K562 (cell line): Measurements from ENCODE around the gene WIPF1. TPM values are rescaled to one million over a fixed set of nuclear protein-coding genes. Genes with fewer than 3 reads are reported as not detected.
A peak's percentile ranks its signal among the peaks of the same experiment; 100 is the strongest.

ENCODE experiments used
- ATAC-seq: fragments of 200-7000 bp; cut with Tn5 transposase; 3 replicates; pipeline ENCODE4 v1.9.1; 2020; ENCODE audit warnings: moderate library complexity
- BruUV-seq: library from RNA; stranded (reverse); fragments of 400-500 nt; replicated peaks from 2 replicates; lab custom pipeline; 2021; lab: Mats Ljungman, UMichigan
- CTCF ChIA-PET: fragments of 300-600 bp; formaldehyde crosslinking; extraction: SDS; loops from one replicate; lab custom pipeline; 2021; ENCODE audit warnings: low intra/inter-chr PET ratio; lab: Yijun Ruan, JAX
- POLR2A ChIA-PET: fragments of 300-600, 350-650 bp; sonication (Branson Sonifier 250); formaldehyde crosslinking; extraction: SDS; loops from one replicate; lab custom pipeline; 2021; ENCODE audit warnings: antibody characterized with exemption, inconsistent platforms; lab: Yijun Ruan, JAX
- DNase-seq, 4 experiments: peaks; one replicate each; pipeline versions ENCODE4 v3.0.0 to v3.0.0-alpha.2; 2011 to 2018; ENCODE audit warnings: low spot score in 3 of 4, mixed read lengths in 3 of 4; ENCODE audit errors: extremely low read depth in 1 of 4
- FAIRE-seq: peaks from 2 replicates; lab custom pipeline; 2011; peaks lifted over from hg19 to GRCh38; lab: Jason Lieb, UNC
- H2AFZ ChIP-seq: 2 replicates; pipeline ENCODE4 v1.6.0; 2011; ENCODE audit warnings: low read depth, low read length, control low read depth, inconsistent platforms
- H3K27ac ChIP-seq: fragments of 200-600 bp; 3 replicates; pipeline ENCODE4 v1.8.0; 2011; ENCODE audit warnings: low read depth, mild to moderate bottlenecking, control low read depth, inconsistent platforms, low read length, moderate library complexity, mixed read lengths; ENCODE audit errors: extremely low read depth
- H3K27me3 ChIP-seq, 2 experiments: fragments of 300-600 bp in 1 of 2; 2 replicates in 1 of 2; 3 replicates in 1 of 2; pipeline versions ENCODE4 v1.6.0 to v1.8.0; 2011; ENCODE audit warnings: inconsistent platforms in 2 of 2, low read length in 2 of 2, mild to moderate bottlenecking in 1 of 2, mixed read lengths in 1 of 2, moderate library complexity in 1 of 2; ENCODE audit not compliant: control insufficient read depth in 2 of 2, insufficient read depth in 2 of 2
- H3K36me3 ChIP-seq: fragments of 300-600 bp; 3 replicates; pipeline ENCODE4 v1.8.0; 2011; ENCODE audit warnings: mild to moderate bottlenecking, low read length, inconsistent platforms; ENCODE audit not compliant: control insufficient read depth, insufficient read depth
- H3K4me1 ChIP-seq, 2 experiments: fragments of 200-600 bp in 1 of 2; replicated peaks in 1 of 2; 2 replicates in 1 of 2; 3 replicates in 1 of 2; pipeline versions ENCODE4 v1.5.1 to v1.8.0; 2011; ENCODE audit warnings: inconsistent platforms in 2 of 2, low read length in 2 of 2, mild to moderate bottlenecking in 1 of 2, mixed read lengths in 1 of 2, moderate library complexity in 1 of 2; ENCODE audit not compliant: control insufficient read depth in 2 of 2, insufficient read depth in 2 of 2
- H3K4me2 ChIP-seq: 2 replicates; pipeline ENCODE4 v1.6.1; 2011; ENCODE audit warnings: low read length, control low read depth, inconsistent platforms, mixed read lengths; ENCODE audit not compliant: insufficient read depth
- H3K4me3 ChIP-seq: fragments of 200-600 bp; sonication (generic), shearing (Covaris generic); 2 replicates; pipeline ENCODE4 v1.5.1; 2016; ENCODE audit warnings: control low read depth, inconsistent platforms
- H3K79me2 ChIP-seq: fragments of 200-600 bp; 3 replicates; pipeline ENCODE4 v1.8.0; 2011; ENCODE audit warnings: low read length, inconsistent platforms; ENCODE audit not compliant: control insufficient read depth, insufficient read depth
- H3K9ac ChIP-seq, 2 experiments: 2 replicates each; pipeline versions ENCODE4 v1.6.0 to v1.6.1; 2011; ENCODE audit warnings: low read depth in 2 of 2, low read length in 2 of 2, control low read depth in 1 of 2, inconsistent platforms in 1 of 2, mild to moderate bottlenecking in 1 of 2, mixed read lengths in 1 of 2; ENCODE audit not compliant: insufficient read depth in 1 of 2
- H3K9me1 ChIP-seq: one replicate; pipeline ENCODE4 v1.6.0; 2011; ENCODE audit warnings: inconsistent platforms, mild to moderate bottlenecking, low read length, moderate library complexity; ENCODE audit not compliant: control insufficient read depth, insufficient read depth
- H3K9me3 ChIP-seq: replicated peaks from 2 replicates; pipeline ENCODE4 v1.5.1; 2011; ENCODE audit warnings: low read depth, low read length, inconsistent platforms; ENCODE audit not compliant: control insufficient read depth, insufficient read depth
- H4K20me1 ChIP-seq: replicated peaks from 2 replicates; pipeline ENCODE4 v1.6.1; 2011; ENCODE audit warnings: low read length, inconsistent platforms, mixed read lengths; ENCODE audit not compliant: control insufficient read depth, insufficient read depth
- ARID2 ChIP-seq: fragments of 450-650 bp; IDR thresholded peaks from 2 replicates; pipeline ENCODE4 v1.6.1; 2017; ENCODE audit warnings: antibody characterized with exemption, mild to moderate bottlenecking
- ATF3 ChIP-seq, 2 experiments: fragments of 450-650 bp in 1 of 2; sonication (generic) in 1 of 2; formaldehyde crosslinking in 1 of 2; IDR thresholded peaks in 1 of 2; conservative IDR thresholded peaks in 1 of 2; 2 replicates each; pipeline versions ENCODE4 v1.6.1 to v1.8.1; 2016 to 2023; ENCODE audit warnings: mild to moderate bottlenecking in 2 of 2, moderate library complexity in 2 of 2, inconsistent platforms in 1 of 2, missing genetic modification reagents in 1 of 2
- CEBPG ChIP-seq, 3 experiments: fragments of 200-800 bp in 1 of 3; sonication (Bioruptor generic) in 1 of 3; sonication (generic) in 1 of 3; formaldehyde crosslinking in 1 of 3; IDR thresholded peaks in 2 of 3; conservative IDR thresholded peaks in 1 of 3; 2 replicates each; pipeline versions ENCODE4 v1.6.1 to v1.8.0; 2016 to 2022; ENCODE audit warnings: missing compliant biosample characterization in 2 of 3, missing genetic modification characterization in 2 of 3, mild to moderate bottlenecking in 1 of 3, missing genetic modification reagents in 1 of 3
- EHMT2 ChIP-seq: fragments of 450-650 bp; IDR thresholded peaks from 2 replicates; pipeline ENCODE4 v1.6.1; 2018; ENCODE audit warnings: antibody characterized with exemption
- FIP1L1 ChIP-seq: fragments of 200-400 bp; formaldehyde crosslinking; IDR thresholded peaks from 2 replicates; pipeline ENCODE4 v1.6.1; 2018; ENCODE audit warnings: mild to moderate bottlenecking, low read depth, low read length; ENCODE audit not compliant: poor library complexity, severe bottlenecking
- FOXA1 ChIP-seq: fragments of 450-650 bp; IDR thresholded peaks from 2 replicates; pipeline ENCODE4 v1.6.1; 2016; ENCODE audit warnings: mild to moderate bottlenecking, borderline replicate concordance
- HDAC2 ChIP-seq: fragments of 450-650 bp; IDR thresholded peaks from 2 replicates; pipeline ENCODE4 v1.6.1; 2016; ENCODE audit warnings: mild to moderate bottlenecking
- IRF1 ChIP-seq: sonication (generic); formaldehyde crosslinking; IDR thresholded peaks from 2 replicates; pipeline ENCODE4 v1.8.0; 2022; ENCODE audit warnings: missing genetic modification reagents, mild to moderate bottlenecking, borderline replicate concordance
- KAT7 ChIP-seq: sonication (generic); formaldehyde crosslinking; IDR thresholded peaks from 2 replicates; pipeline ENCODE4 v1.8.0; 2022; ENCODE audit warnings: missing genetic modification reagents, mild to moderate bottlenecking, borderline replicate concordance
- NFE2L1 ChIP-seq: fragments of 450-650 bp; IDR thresholded peaks from 2 replicates; pipeline ENCODE4 v1.6.1; 2016; ENCODE audit warnings: missing genetic modification characterization, low read depth, mild to moderate bottlenecking, missing compliant biosample characterization, moderate library complexity, borderline replicate concordance
- PCBP1 ChIP-seq: fragments of 200-400 bp; formaldehyde crosslinking; IDR thresholded peaks from 2 replicates; pipeline ENCODE4 v1.6.1; 2018; ENCODE audit warnings: mild to moderate bottlenecking, low read depth, low read length; ENCODE audit not compliant: poor library complexity, severe bottlenecking
- POLR2AphosphoS5 ChIP-seq: IDR thresholded peaks from 2 replicates; pipeline ENCODE4 v1.6.1; 2011; ENCODE audit warnings: mild to moderate bottlenecking, low read depth, low read length, moderate library complexity; ENCODE audit not compliant: control insufficient read depth, insufficient read depth
- PTTG1 ChIP-seq: fragments of 450-650 bp; IDR thresholded peaks from 2 replicates; pipeline ENCODE4 v1.6.1; 2016; ENCODE audit warnings: low read depth, mild to moderate bottlenecking, missing genetic modification characterization, missing compliant biosample characterization
- RBM25 ChIP-seq: fragments of 200-400 bp; formaldehyde crosslinking; IDR thresholded peaks from 2 replicates; pipeline ENCODE4 v1.6.1; 2018; ENCODE audit warnings: low read length, low read depth, moderate library complexity; ENCODE audit not compliant: severe bottlenecking
- SMARCA4 ChIP-seq: fragments of 450-650 bp; IDR thresholded peaks from 2 replicates; pipeline ENCODE4 v1.6.1; 2016
- TFAM ChIP-seq: fragments of 250-450 bp; sonication (Bioruptor Pico); conservative IDR thresholded peaks from 2 replicates; pipeline ENCODE4 v1.5.0; 2021; ENCODE audit warnings: mild to moderate bottlenecking, moderate library complexity
- TGIF2 ChIP-seq: sonication (generic); formaldehyde crosslinking; IDR thresholded peaks from 2 replicates; pipeline ENCODE4 v1.8.1; 2022; ENCODE audit warnings: mild to moderate bottlenecking, missing genetic modification reagents, moderate library complexity
- ZFPM2 ChIP-seq: fragments of 250-450 bp; sonication (Bioruptor Pico); IDR thresholded peaks from 2 replicates; pipeline ENCODE4 v1.5.1; 2022; ENCODE audit warnings: mild to moderate bottlenecking
- ZNF280B ChIP-seq: fragments of 250-450 bp; sonication (Bioruptor Pico); IDR thresholded peaks from 2 replicates; pipeline ENCODE4 v1.5.1; 2021; ENCODE audit warnings: mild to moderate bottlenecking
- WGBS: fragments of 100-300 bp; shearing (Covaris generic); methylation state at CpG from one replicate; pipeline ENCODE4 v1.1.6; 2016; ENCODE audit warnings: low coverage, mixed read lengths; ENCODE audit not compliant: insufficient coverage; ENCODE audit errors: missing lambda C conversion rate; 5-methylcytosine and 5-hydroxymethylcytosine counted together
- in situ Hi-C: fragments of 300-500 bp; cut with MboI; formaldehyde crosslinking; loops from 4 replicates; pipeline ENCODE4 v1.15.0; 2018; ENCODE audit warnings: inconsistent platforms, mixed read lengths
- intact Hi-C: fragments of 100-400 bp; cut with micrococcal nuclease; formaldehyde crosslinking; loops from 2 replicates; pipeline ENCODE4 v1.14.2; 2022
- polyA plus RNA-seq, 8 experiments: library from polyadenylated mRNA; depleted of rRNA in 4 of 8; stranded (reverse) in 5 of 8; unstranded in 3 of 8; fragments of >200 nt; fragmentation: Nextera tagmentation in 2 of 8; fragmentation: Illumina TruSeq in 1 of 8; extraction: Ambion mirVana in 2 of 8; extraction: Trizol in 1 of 8; gene quantifications; 2 replicates each; pipeline versions ENCODE4 v1.2.1 to v1.2.3, GENCODE V29; 2011 to 2014; ENCODE audit warnings: inconsistent platforms in 1 of 8, missing spikeins in 1 of 8
- total RNA-seq, 7 experiments: library from RNA; depleted of rRNA in 6 of 7; stranded (reverse); fragments of >200 nt in 6 of 7; fragmentation: Illumina TruSeq in 2 of 7; extraction: Trizol in 2 of 7; gene quantifications; 2 replicates each; pipeline versions ENCODE4 v1.2.1 to v1.2.3, GENCODE V29; 2011 to 2021; ENCODE audit warnings: low replicate concordance in 1 of 7

Gene WIPF1
- total and polyA plus RNA-seq, 9 of the 15 experiments (the other 6 are each of a cell fraction or from before 2014, with no cell fraction given), result 0.54 to 4.9 (median 2.4) TPM

- no peak for FAIRE-seq
- Histone ChIP-seq H3K9ac (no peak overlapping the region), H3K79me2 (no peaks in the 10 kb centered on the region), H3K4me2 (no peak overlapping the region), H3K27me3 (peaks cover 23 to 26% of the 10 kb centered on the region in 2 experiments; a peak in 4 of 5 replicates), H3K27ac (no peak overlapping the region), H2AFZ (no peak overlapping the region), H3K4me3 (no peak overlapping the region), H3K4me1 (no peaks in the 10 kb centered on the region), H3K36me3 (no peaks in the 10 kb centered on the region), H3K9me3 (no peaks in the 10 kb centered on the region), H3K9me1 (no peaks in the 10 kb centered on the region), H4K20me1 (no peaks in the 10 kb centered on the region)
- in situ Hi-C loops, result no loop called here
- BruUV-seq, result no TSS peak
- no peak for DNase-seq
- ATAC-seq, result no peak
- WGBS, result 2% methylated on average over 5 of the region's 5 CpGs
- intact Hi-C loops, result no loop called here
- POLR2A ChIA-PET, result no interaction called here
- CTCF ChIA-PET, result no interaction called here
- no peak for TF ChIP-seq SMARCA4
- no peak for TF ChIP-seq EHMT2
- TF ChIP-seq ZFPM2 (CRISPR knock-in tag), result no peak
- no peak for TF ChIP-seq ARID2
- TF ChIP-seq ZNF280B (CRISPR knock-in tag), result no peak
- no peak for TF ChIP-seq FIP1L1
- TF ChIP-seq POLR2AphosphoS5, result no peak
- TF ChIP-seq CEBPG (CRISPR knock-in tag; IDR thresholded peaks at IDR 0.05), result no peak
- TF ChIP-seq CEBPG (tag; conservative IDR thresholded peaks at IDR 0.05 in 1 of 2, IDR thresholded peaks at IDR 0.05 in 1 of 2), result peak; percentile 43 to 52; a peak in 2 of 4 replicates
- no peak for TF ChIP-seq FOXA1
- no peak for TF ChIP-seq TGIF2
- no peak for TF ChIP-seq KAT7 (CRISPR knock-in tag)
- no peak for TF ChIP-seq PTTG1 (tag)
- 0 out of 2 replicates have a peak, but pooled peaks have one; percentile 39 for TF ChIP-seq ATF3 (IDR thresholded peaks at IDR 0.05)
- no peak for TF ChIP-seq ATF3 (CRISPR knock-in tag; conservative IDR thresholded peaks at IDR 0.05)
- no peak for TF ChIP-seq IRF1
- TF ChIP-seq HDAC2, result no peak
- TF ChIP-seq TFAM, result no peak
- TF ChIP-seq PCBP1, result no peak
- no peak for TF ChIP-seq NFE2L1 (tag)
- TF ChIP-seq RBM25, result no peak
These were observed 56.7 kb downstream of the WIPF1 start for GRCh38 chr2:174540893-174541292.
